H1 (cell line): ENCODE measurements around the gene RAP1GAP. TPM values are rescaled to one million over a fixed set of nuclear protein-coding genes. Genes with fewer than 3 reads are reported as not detected.

ENCODE experiments used
- CTCF ChIA-PET: fragments of 300-600 bp; sonication (Branson Sonifier 250); formaldehyde crosslinking; loops from one replicate; lab custom pipeline; 2021; ENCODE audit not compliant: partially characterized antibody; lab: Charles Lee
- POLR2A ChIA-PET: fragments of 300-600 bp; sonication (Branson Sonifier 250); formaldehyde crosslinking; loops from one replicate; lab custom pipeline; 2021; ENCODE audit warnings: inconsistent platforms; ENCODE audit not compliant: partially characterized antibody; lab: Charles Lee
- DNase-seq, 2 experiments: peaks; one replicate each; pipeline versions ENCODE4 v3.0.0 to v3.0.0-alpha.2; 2010 to 2022; ENCODE audit warnings: low spot score in 2 of 2, low read depth in 1 of 2, mixed read lengths in 1 of 2
- FAIRE-seq: peaks from 2 replicates; lab custom pipeline; 2011; peaks lifted over from hg19 to GRCh38; lab: Jason Lieb, UNC
- H2AFZ ChIP-seq: 2 replicates; pipeline ENCODE4 v1.8.1; 2012; ENCODE audit warnings: low read length, inconsistent platforms
- H2AK5ac ChIP-seq: 2 replicates; pipeline ENCODE4 v1.6.1; 2013; ENCODE audit warnings: low read depth, low read length
- H2BK120ac ChIP-seq: replicated peaks from 2 replicates; pipeline ENCODE3; 2013; ENCODE audit warnings: low read depth, low read length, inconsistent platforms
- H2BK12ac ChIP-seq: 2 replicates; pipeline ENCODE4 v1.6.1; 2013; ENCODE audit warnings: low read depth, low read length
- H2BK15ac ChIP-seq: 2 replicates; pipeline ENCODE4 v1.6.1; 2013; ENCODE audit warnings: low read length
- H2BK20ac ChIP-seq: 2 replicates; pipeline ENCODE4 v1.6.1; 2013; ENCODE audit warnings: low read length
- H2BK5ac ChIP-seq: 2 replicates; pipeline ENCODE4 v1.6.1; 2013; ENCODE audit warnings: low read depth, low read length
- H3K14ac ChIP-seq: 2 replicates; pipeline ENCODE4 v1.6.1; 2013; ENCODE audit warnings: inconsistent platforms; ENCODE audit not compliant: insufficient read length
- H3K18ac ChIP-seq: 2 replicates; pipeline ENCODE4 v1.6.1; 2013; ENCODE audit warnings: low read length; ENCODE audit errors: extremely low read depth
- H3K23ac ChIP-seq: 2 replicates; pipeline ENCODE4 v1.6.1; 2013; ENCODE audit warnings: inconsistent platforms; ENCODE audit not compliant: insufficient read length
- H3K23me2 ChIP-seq: 2 replicates; pipeline ENCODE4 v1.6.1; 2013; ENCODE audit warnings: low read depth, low read length
- H3K27ac ChIP-seq: 2 replicates; pipeline ENCODE4 v1.6.1; 2011; ENCODE audit warnings: low read depth, low read length, inconsistent platforms
- H3K27me3 ChIP-seq, 4 experiments: replicated peaks in 1 of 4; 1 replicate in 1 of 4; 2 replicates in 3 of 4; pipeline versions ENCODE4 v1.6.1 to v1.8.1; 2011 to 2013; ENCODE audit warnings: low read length in 3 of 4, mild to moderate bottlenecking in 3 of 4, inconsistent platforms in 2 of 4, mixed read lengths in 2 of 4, moderate library complexity in 1 of 4; ENCODE audit not compliant: control insufficient read depth in 3 of 4, insufficient read depth in 3 of 4; ENCODE audit errors: extremely low read depth in 1 of 4
- H3K36me3 ChIP-seq, 4 experiments: 2 replicates each; pipeline versions ENCODE4 v1.6.1 to v1.8.1; 2011 to 2013; ENCODE audit warnings: mild to moderate bottlenecking in 4 of 4, low read length in 3 of 4, moderate library complexity in 2 of 4, control low read depth in 1 of 4, inconsistent platforms in 1 of 4; ENCODE audit not compliant: insufficient read depth in 4 of 4, control insufficient read depth in 2 of 4
- H3K4ac ChIP-seq: replicated peaks from 2 replicates; pipeline ENCODE3; 2013; ENCODE audit warnings: low read length, low read depth, mixed read lengths, inconsistent platforms; ENCODE audit not compliant: insufficient read length
- H3K4me1 ChIP-seq, 4 experiments: replicated peaks in 1 of 4; 1 replicate in 1 of 4; 2 replicates in 3 of 4; pipeline versions ENCODE4 v1.6.1 to v1.8.1; 2011 to 2013; ENCODE audit warnings: low read length in 3 of 4, inconsistent platforms in 2 of 4, mixed read lengths in 1 of 4; ENCODE audit not compliant: insufficient read depth in 4 of 4, control insufficient read depth in 3 of 4
- H3K4me2 ChIP-seq, 2 experiments: 2 replicates each; pipeline versions ENCODE4 v1.6.1 to v1.8.1; 2011 to 2013; ENCODE audit warnings: low read depth in 2 of 2, low read length in 2 of 2, control low read depth in 1 of 2, inconsistent platforms in 1 of 2, mild to moderate bottlenecking in 1 of 2; ENCODE audit not compliant: insufficient read depth in 1 of 2
- H3K4me3 ChIP-seq, 4 experiments: fragments of 200-600, 300-600 bp in 1 of 4; sonication (generic), shearing (Covaris generic), sonication (Bioruptor Twin) in 1 of 4; 2 replicates each; pipeline versions ENCODE4 v1.5.1 to v1.8.1; 2011 to 2016; ENCODE audit warnings: low read length in 4 of 4, low read depth in 3 of 4, control low read depth in 2 of 4, inconsistent platforms in 2 of 4, mild to moderate bottlenecking in 2 of 4, mixed read lengths in 1 of 4, moderate library complexity in 1 of 4; ENCODE audit not compliant: insufficient read depth in 2 of 4; ENCODE audit errors: extremely low read depth in 1 of 4
- H3K56ac ChIP-seq: replicated peaks from 2 replicates; pipeline ENCODE3; 2013; ENCODE audit warnings: low read depth, mild to moderate bottlenecking, mixed read lengths, low read length, inconsistent platforms; ENCODE audit not compliant: insufficient read length
- H3K79me1 ChIP-seq: 2 replicates; pipeline ENCODE4 v1.6.1; 2013; ENCODE audit warnings: low read depth, low read length, control low read depth
- H3K79me2 ChIP-seq, 2 experiments: 2 replicates each; pipeline versions ENCODE4 v1.6.1 to v1.8.1; 2012 to 2013; ENCODE audit warnings: low read length in 2 of 2, mild to moderate bottlenecking in 2 of 2, inconsistent platforms in 1 of 2; ENCODE audit not compliant: insufficient read depth in 2 of 2, control insufficient read depth in 1 of 2
- H3K9ac ChIP-seq, 4 experiments: replicated peaks in 1 of 4; 1 replicate in 1 of 4; 2 replicates in 3 of 4; pipeline versions ENCODE4 v1.6.1 to v1.8.1; 2011 to 2013; ENCODE audit warnings: low read depth in 3 of 4, low read length in 3 of 4, control low read depth in 2 of 4, mild to moderate bottlenecking in 2 of 4, moderate library complexity in 2 of 4, inconsistent platforms in 1 of 4; ENCODE audit errors: extremely low read depth in 1 of 4
- H3K9me3 ChIP-seq, 2 experiments: 2 replicates each; pipeline versions ENCODE4 v1.6.1 to v1.8.1; 2012 to 2013; ENCODE audit warnings: mild to moderate bottlenecking in 2 of 2, moderate library complexity in 2 of 2, control low read depth in 1 of 2, inconsistent platforms in 1 of 2, low read depth in 1 of 2, low read length in 1 of 2, mixed read lengths in 1 of 2; ENCODE audit not compliant: insufficient read depth in 2 of 2
- H4K20me1 ChIP-seq, 2 experiments: replicated peaks in 1 of 2; 2 replicates each; pipeline versions ENCODE3 to v1.8.1; 2011 to 2013; ENCODE audit warnings: inconsistent platforms in 2 of 2, low read length in 2 of 2, mild to moderate bottlenecking in 1 of 2; ENCODE audit not compliant: insufficient read depth in 2 of 2, control insufficient read depth in 1 of 2
- H4K5ac ChIP-seq: 2 replicates; pipeline ENCODE4 v1.6.1; 2013; ENCODE audit warnings: low read length, low read depth, mixed read lengths, inconsistent platforms; ENCODE audit not compliant: insufficient read length
- H4K8ac ChIP-seq: 2 replicates; pipeline ENCODE4 v1.8.0; 2013; ENCODE audit warnings: mild to moderate bottlenecking, moderate library complexity, low read length, inconsistent platforms; ENCODE audit not compliant: insufficient read depth; ENCODE audit errors: extremely low read depth
- H4K91ac ChIP-seq: replicated peaks from 2 replicates; pipeline ENCODE3; 2013; ENCODE audit warnings: low read length, mixed read lengths, inconsistent platforms; ENCODE audit not compliant: insufficient read length
- RFX5 ChIP-seq: IDR thresholded peaks from 2 replicates; pipeline ENCODE4 v1.6.1; 2011; ENCODE audit warnings: low read depth, low read length, improper control_type of control experiment, borderline replicate concordance
- WGBS, 2 experiments: shearing (Covaris generic) in 1 of 2; methylation state at CpG; one replicate each; pipeline versions ENCODE4 v1.1.6 to v1.1.7; 2013 to 2015; ENCODE audit warnings: low lambda C conversion rate in 2 of 2, mixed read lengths in 2 of 2, inconsistent platforms in 1 of 2, low coverage in 1 of 2, missing lambda C conversion rate in 1 of 2; ENCODE audit not compliant: insufficient replicate concordance in 2 of 2, insufficient coverage in 1 of 2, insufficient read length in 1 of 2; ENCODE audit errors: extremely low coverage in 1 of 2, missing lambda C conversion rate in 1 of 2; 5-methylcytosine and 5-hydroxymethylcytosine counted together
- polyA plus RNA-seq, 7 experiments: library from polyadenylated mRNA; depleted of rRNA in 3 of 7; stranded (reverse) in 5 of 7; unstranded in 2 of 7; fragments of >200 nt in 5 of 7; fragments of 200-250 nt in 2 of 7; gene quantifications; 1 replicate in 5 of 7; 2 replicates in 1 of 7; 4 replicates in 1 of 7; pipeline versions ENCODE4 v1.2.1 to v1.2.3, GENCODE V29; 2011 to 2013; ENCODE audit warnings: missing spikeins in 2 of 7, mixed read lengths in 2 of 7
- total RNA-seq: library from RNA; stranded (reverse); fragmentation: NEBNext Ultra II Directional; extraction: Animal tissue kit (Norgen Biotek cat#: 25700); gene quantifications from 2 replicates; pipeline ENCODE4 v1.2.1, GENCODE V29; 2021

The RAP1GAP gene
- total and polyA plus RNA-seq, 2 of the 8 experiments (the other 6 are each of a cell fraction or from before 2014, with no cell fraction given) = 8.4 TPM

GRCh38 chr1:21645550-21645949 is 23.6 kb downstream of the RAP1GAP start:
- CTCF ChIA-PET = interaction anchor here (0.9 kb wide), 1 partner anchor 14 kb away, joined by 5 read pairs; no protein-coding TSS in a partner anchor
- H3K27ac ChIP-seq = no peak overlapping the region
- no peak for TF ChIP-seq RFX5

More at GRCh38 chr1:21645550-21645949, 23.6 kb downstream of the RAP1GAP start:
- H3K56ac ChIP-seq = no peak overlapping the region
- H3K27me3 ChIP-seq = 0 out of 7 replicates have a peak, but pooled peaks cover 0 to 2% (median under 1%) of the 10 kb centered on the region in 4 experiments
- no peak for FAIRE-seq
- H3K79me1 ChIP-seq = no peaks in the 10 kb centered on the region; the same call in 1 of the 2 replicates
- H3K4me1 ChIP-seq = peaks cover 0 to under 1% (median 0%) of the 10 kb centered on the region in 4 experiments; a peak in 1 of 7 replicates
- no peaks in the 10 kb centered on the region; the same call in 1 of the 2 replicates for H3K23me2 ChIP-seq
- no peak overlapping the region for H2AK5ac ChIP-seq
- no peaks in the 10 kb centered on the region for H3K9me3 ChIP-seq
- no peak overlapping the region for H2BK5ac ChIP-seq
- H3K9ac ChIP-seq = no peak overlapping the region
- H3K18ac ChIP-seq = no peak overlapping the region
- DNase-seq = no peak
- H2BK20ac ChIP-seq = no peak overlapping the region
- peaks cover 0 to 2% of the 10 kb centered on the region in 2 experiments for H4K20me1 ChIP-seq
- H2AFZ ChIP-seq = no peak overlapping the region
- H2BK12ac ChIP-seq = no peak overlapping the region
- POLR2A ChIA-PET = interaction anchor here (1.2 kb wide), 1 partner anchor 15 kb away, joined by 3 read pairs; no protein-coding TSS in a partner anchor
- H4K91ac ChIP-seq = no peak overlapping the region
- no peaks in the 10 kb centered on the region for H3K79me2 ChIP-seq
- no peaks in the 10 kb centered on the region; a peak in 1 of 8 replicates for H3K36me3 ChIP-seq
- H3K14ac ChIP-seq = no peak overlapping the region
- no peak overlapping the region for H4K5ac ChIP-seq
- H4K8ac ChIP-seq = no peak overlapping the region
- no peak overlapping the region for H3K23ac ChIP-seq
- H3K4me2 ChIP-seq = no peak overlapping the region
- no peak overlapping the region for H3K4me3 ChIP-seq
- H2BK15ac ChIP-seq = no peak overlapping the region
- H2BK120ac ChIP-seq = no peak overlapping the region
- no peak overlapping the region for H3K4ac ChIP-seq
- 93% methylated on average over 5 of the region's 5 CpGs; no CpG with 5 or more reads in 1 of the 2 experiments for WGBS, 2 experiments
